Small intestine (tissue), 7 donors: ENCODE measurements around the gene FRY. TPM values are rescaled to one million over a fixed set of nuclear protein-coding genes. Genes with fewer than 3 reads are reported as not detected.
"Not testable (repeated sequence)": the region's sequence is repeated elsewhere in the genome, so short reads cannot be mapped to it uniquely, and the experiment has no call there.

Experiments
- DNase-seq, 2 donors: peaks; one replicate each; pipeline versions ENCODE4 v3.0.0 to v3.0.0-alpha.2; 2013
- FAIRE-seq: peaks from 2 replicates; lab custom pipeline; 2012; peaks lifted over from hg19 to GRCh38; lab: Jason Lieb, UNC
- H3K27ac ChIP-seq, 3 donors: one replicate each; pipeline ENCODE4 v1.5.1; 2013; ENCODE audit warnings: low read length in 2 of 3, mild to moderate bottlenecking in 2 of 3, control low read depth in 1 of 3, inconsistent platforms in 1 of 3, low read depth in 1 of 3, moderate library complexity in 1 of 3
- H3K27me3 ChIP-seq, 3 donors: one replicate each; pipeline ENCODE4 v1.6.1; 2013; ENCODE audit warnings: low read length in 3 of 3, inconsistent platforms in 1 of 3; ENCODE audit not compliant: control insufficient read depth in 3 of 3, insufficient read depth in 3 of 3
- H3K36me3 ChIP-seq, 3 donors: one replicate each; pipeline ENCODE4 v1.6.1; 2013; ENCODE audit warnings: low read length in 3 of 3, inconsistent platforms in 1 of 3, low read depth in 1 of 3, mild to moderate bottlenecking in 1 of 3, moderate library complexity in 1 of 3; ENCODE audit not compliant: control insufficient read depth in 3 of 3, insufficient read depth in 2 of 3
- H3K4me1 ChIP-seq, 3 donors: one replicate each; pipeline ENCODE4 v1.6.1; 2013; ENCODE audit warnings: low read length in 2 of 3, inconsistent platforms in 1 of 3, low read depth in 1 of 3, mild to moderate bottlenecking in 1 of 3, moderate library complexity in 1 of 3; ENCODE audit not compliant: control insufficient read depth in 3 of 3, insufficient read depth in 2 of 3
- H3K4me3 ChIP-seq, 3 donors: one replicate each; pipeline ENCODE4 v1.5.1; 2013; ENCODE audit warnings: low read length in 3 of 3, control low read depth in 1 of 3, inconsistent platforms in 1 of 3, low read depth in 1 of 3, mild to moderate bottlenecking in 1 of 3, moderate library complexity in 1 of 3
- H3K9me3 ChIP-seq, 2 donors: one replicate each; pipeline ENCODE4 v1.6.1; 2013; ENCODE audit warnings: low read depth in 1 of 2, low read length in 1 of 2; ENCODE audit not compliant: control insufficient read depth in 2 of 2, insufficient read depth in 1 of 2
- WGBS, 3 donors: extraction: QIAGEN DNeasy Blood & Tissue Kit; methylation state at CpG; one replicate each; pipeline ENCODE4 v1.1.7; 2013; 5-methylcytosine and 5-hydroxymethylcytosine counted together
- polyA plus RNA-seq, 4 donors: library from polyadenylated mRNA; stranded (reverse) in 3 of 4; unstranded in 1 of 4; fragments of 200-250 nt in 3 of 4; fragments of 120-200 nt in 1 of 4; gene quantifications; one replicate each; pipeline versions ENCODE4 v1.2.1 to v1.2.3, GENCODE V29; 2013
- donor health status: healthy with polysubstance abuse.
- donor health status: control.
- donor health status: control.
- donor health status: Bipolar disorder and iron deficiency.
- donor health status: healthy.

Gene FRY
- polyA plus RNA-seq, 4 donors, result 2.0 to 13.6 (median 3.6) TPM

DNA sequence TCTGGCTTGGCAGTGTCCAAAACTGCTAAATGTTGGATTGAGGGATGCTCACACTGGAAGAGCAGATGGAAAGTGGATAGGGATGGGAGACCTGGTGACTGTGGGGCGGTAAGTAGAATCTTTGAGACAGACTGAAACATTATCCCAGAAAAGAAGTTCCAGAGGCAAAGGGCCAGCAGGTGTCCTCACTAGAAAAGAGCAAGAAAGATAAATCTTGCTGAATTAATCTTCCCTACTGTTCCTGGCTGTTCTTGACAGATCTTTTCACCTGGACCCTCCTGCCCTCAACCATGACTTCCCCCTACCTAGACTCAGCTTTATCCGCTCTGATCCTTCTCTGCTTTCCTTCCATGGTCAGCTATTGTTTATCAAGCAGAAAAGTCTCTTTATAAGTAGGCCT lies 35.0 kb upstream of the FRY start:
- 46 to 92% (median 65%) methylated on average over 2 of the region's 2 CpGs for WGBS, 3 donors
- FAIRE-seq (no peak), DNase-seq (no peak)
- Histone ChIP-seq H3K27ac (no peak overlapping the region), H3K4me1 (peaks cover 0 to 3% (median 0%) of the 10 kb centered on the region in 3 donors), H3K27me3 (no peaks in the 10 kb centered on the region), H3K4me3 (no peak overlapping the region), H3K9me3 (no peaks in the 10 kb centered on the region), H3K36me3 (no peaks in the 10 kb centered on the region)

DNA sequence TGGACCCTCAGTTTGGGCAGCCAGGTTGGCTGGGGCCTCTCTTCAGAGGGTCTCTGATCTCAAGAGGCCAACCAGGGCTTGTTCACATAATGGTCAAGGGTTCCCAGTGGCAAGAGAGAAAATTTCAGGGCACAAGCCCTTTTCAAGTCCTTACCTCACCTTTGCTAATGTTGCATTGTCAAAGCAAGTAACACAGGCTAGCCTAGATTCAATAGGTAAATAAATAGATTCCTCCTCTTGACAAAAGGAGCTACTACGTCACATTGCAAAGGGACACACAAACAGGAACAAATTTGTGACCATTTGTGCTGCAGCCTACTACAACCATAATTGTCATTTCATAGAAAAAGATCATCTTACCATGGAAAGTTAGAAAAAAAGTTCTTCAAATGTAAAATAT lies 33.9 kb upstream of the FRY start:
- 80 to 92% (median 87%) methylated on average over 1 of the region's 1 CpG for WGBS, 3 donors
- Histone ChIP-seq H3K36me3 (no peaks in the 10 kb centered on the region), H3K4me3 (no peak overlapping the region), H3K9me3 (no peaks in the 10 kb centered on the region), H3K27me3 (no peaks in the 10 kb centered on the region), H3K4me1 (peaks cover 0 to 3% (median 0%) of the 10 kb centered on the region in 3 donors), H3K27ac (no peak overlapping the region)
- DNase-seq (no peak), FAIRE-seq (no peak)

DNA sequence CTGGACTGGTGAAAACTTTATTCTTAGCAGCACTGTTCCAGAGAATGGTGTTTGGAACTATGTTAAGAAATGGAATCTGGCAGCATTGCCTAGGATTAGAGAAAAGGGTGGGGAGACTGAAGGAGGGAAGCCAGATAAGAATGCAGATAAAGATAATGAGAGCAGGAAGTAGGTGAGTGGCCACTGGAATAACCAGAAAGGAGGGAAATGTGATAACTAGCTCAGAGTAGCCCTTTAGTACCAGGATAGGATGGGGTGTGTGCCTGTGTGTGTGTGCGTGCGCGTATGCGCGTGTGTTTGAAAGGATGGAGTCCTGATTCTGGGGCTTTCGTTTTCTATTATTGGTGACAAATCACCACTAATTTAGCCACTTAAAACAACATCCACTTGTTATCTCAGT lies 33.4 kb upstream of the FRY start:
- DNase-seq (peak; percentile 19 to 79), FAIRE-seq (no peak)
- H3K27ac ChIP-seq, result no peak overlapping the region
- H3K36me3 ChIP-seq, result no peaks in the 10 kb centered on the region
- H3K4me1 ChIP-seq, result peaks cover 0 to 3% (median 0%) of the 10 kb centered on the region in 3 donors
- 49 to 75% (median 70%) methylated on average over 6 of the region's 6 CpGs for WGBS, 3 donors
- H3K9me3 ChIP-seq, result no peaks in the 10 kb centered on the region
- no peaks in the 10 kb centered on the region for H3K27me3 ChIP-seq
- H3K4me3 ChIP-seq, result no peak overlapping the region

DNA sequence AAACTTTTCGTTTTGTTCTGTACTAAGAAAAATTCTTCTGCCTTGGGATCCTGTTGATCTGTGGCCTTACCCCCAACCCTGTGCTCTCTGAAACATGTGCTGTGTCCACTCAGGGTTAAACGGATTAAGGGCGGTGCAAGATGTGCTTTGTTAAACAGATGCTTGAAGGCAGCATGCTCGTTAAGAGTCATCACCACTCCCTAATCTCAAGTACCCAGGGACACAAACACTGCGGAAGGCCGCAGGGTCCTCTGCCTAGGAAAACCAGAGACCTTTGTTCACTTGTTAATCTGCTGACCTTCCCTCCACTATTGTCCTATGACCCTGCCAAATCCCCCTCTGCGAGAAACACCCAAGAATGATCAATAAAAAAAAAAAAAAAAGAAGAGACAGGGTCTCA lies 30.8 kb upstream of the FRY start:
- H3K27ac ChIP-seq, H3K4me3 ChIP-seq, H3K4me1 ChIP-seq, H3K36me3 ChIP-seq, H3K27me3 ChIP-seq, DNase-seq, FAIRE-seq, H3K9me3 ChIP-seq: not testable (repeated sequence)
- WGBS, 3 donors, result 61 to 86% (median 75%) methylated on average over 1 to 4 of the region's 7 CpGs

DNA sequence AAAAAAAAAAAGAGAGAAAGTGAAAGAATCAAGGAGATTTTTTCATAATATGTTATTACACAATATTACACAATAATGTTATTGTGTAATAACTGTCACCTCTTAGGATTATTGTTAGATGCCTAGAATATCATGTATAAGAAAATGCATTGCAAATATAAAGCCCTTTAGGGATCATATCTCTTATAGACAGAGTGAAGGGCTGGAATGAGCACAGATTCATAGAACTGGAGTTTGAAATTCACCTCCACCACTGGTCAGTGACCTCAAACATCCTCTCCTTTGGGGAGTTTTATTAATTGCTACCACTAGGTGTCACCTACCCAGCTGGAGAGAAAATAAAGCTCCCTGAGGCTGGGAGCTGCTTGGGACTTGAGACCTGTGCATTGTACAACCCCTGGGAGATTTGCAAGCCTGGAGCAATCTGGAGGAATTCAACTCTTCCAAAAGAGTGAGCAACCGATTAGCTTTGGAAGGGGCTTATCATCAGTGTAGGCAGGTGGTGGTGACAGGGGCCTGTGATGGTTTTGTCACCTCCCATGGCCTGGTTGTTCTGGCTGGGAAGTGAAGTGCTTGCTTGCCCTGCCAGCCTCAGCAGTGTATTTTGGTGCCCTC lies 30.3 kb upstream of the FRY start:
- Histone ChIP-seq H3K4me1 (peaks cover 0 to 3% (median 0%) of the 10 kb centered on the region in 3 donors), H3K36me3 (no peaks in the 10 kb centered on the region), H3K9me3 (no peaks in the 10 kb centered on the region), H3K27ac (no peak overlapping the region), H3K27me3 (no peaks in the 10 kb centered on the region), H3K4me3 (no peak overlapping the region)
- peak; percentile 63 to 68 for DNase-seq
- WGBS, 3 donors, result 53 to 83% (median 65%) methylated on average over 1 of the region's 1 CpG
- no peak for FAIRE-seq

DNA sequence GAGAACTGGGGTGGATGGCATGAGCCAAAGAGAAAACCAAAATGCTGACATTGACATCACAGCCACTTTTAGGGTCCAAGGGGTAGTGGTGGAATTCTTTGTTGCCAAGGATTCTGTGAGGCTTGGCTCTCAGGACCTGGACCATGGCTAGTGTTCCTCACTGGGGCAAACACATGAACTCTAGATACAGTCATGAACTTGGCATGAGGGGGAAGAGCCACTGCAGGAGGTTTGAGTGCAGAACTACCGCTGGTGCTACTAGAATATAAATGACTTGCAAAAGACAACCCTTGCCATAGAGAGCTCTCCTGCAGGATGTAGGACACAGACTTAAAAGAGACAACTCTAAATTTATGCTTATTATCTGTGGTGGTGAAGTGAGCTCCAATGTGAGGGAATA lies 29.8 kb upstream of the FRY start:
- H3K27me3 ChIP-seq, result no peaks in the 10 kb centered on the region
- H3K9me3 ChIP-seq, result no peaks in the 10 kb centered on the region
- FAIRE-seq (no peak), DNase-seq (no peak)
- H3K4me1 ChIP-seq, result peaks cover 0 to 3% (median 0%) of the 10 kb centered on the region in 3 donors
- WGBS, 3 donors, result 88 to 100% (median 94%) methylated on average over 1 of the region's 1 CpG
- no peaks in the 10 kb centered on the region for H3K36me3 ChIP-seq
- H3K4me3 ChIP-seq, result no peak overlapping the region
- H3K27ac ChIP-seq, result no peak overlapping the region

DNA sequence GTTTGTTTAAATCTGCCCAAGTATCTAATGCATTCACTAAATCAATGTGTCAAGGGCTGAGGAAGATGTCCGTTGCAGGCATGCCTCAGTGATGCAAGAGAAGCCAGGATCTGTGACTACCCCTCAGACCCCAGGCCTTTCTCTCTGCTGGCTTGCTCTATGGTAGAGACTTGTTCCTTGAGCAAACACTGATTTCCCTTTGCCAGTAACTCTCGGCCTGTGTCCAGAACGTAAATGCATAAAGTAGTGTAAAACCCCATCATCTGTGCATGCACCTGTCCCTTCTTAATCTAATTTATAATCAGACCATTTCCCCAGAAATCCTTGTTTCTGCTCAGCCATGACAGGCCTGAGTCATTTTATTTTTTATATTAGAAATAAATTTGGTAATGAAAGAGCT lies 28.7 kb upstream of the FRY start:
- Histone ChIP-seq H3K36me3 (no peaks in the 10 kb centered on the region), H3K9me3 (no peaks in the 10 kb centered on the region), H3K4me3 (no peak overlapping the region), H3K4me1 (peaks cover 0 to 3% (median 0%) of the 10 kb centered on the region in 3 donors), H3K27me3 (no peaks in the 10 kb centered on the region), H3K27ac (no peak overlapping the region)
- DNase-seq (no peak), FAIRE-seq (no peak)
- WGBS, 3 donors, result 85 to 90% (median 85%) methylated on average over 3 of the region's 3 CpGs

DNA sequence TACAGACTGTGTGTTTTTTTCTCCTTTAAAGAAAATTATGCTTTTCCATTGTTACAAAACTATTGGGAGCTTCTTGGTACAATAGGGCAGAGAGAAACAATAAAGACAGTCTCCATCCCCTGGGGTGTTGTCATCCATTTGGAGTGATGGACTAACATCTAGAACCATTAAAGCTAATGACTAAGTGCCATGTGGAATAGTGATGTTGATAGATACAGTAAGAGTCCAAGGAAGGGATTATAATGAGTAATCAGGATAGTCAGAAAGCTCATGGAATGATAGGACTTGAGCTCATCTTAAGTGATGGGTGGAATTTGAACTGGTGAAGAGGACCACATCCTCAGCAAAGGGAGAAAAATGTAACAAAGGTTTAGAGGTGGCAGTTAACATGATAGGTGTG lies 24.1 kb upstream of the FRY start:
- DNase-seq (no peak), FAIRE-seq (no peak)
- H3K27me3 ChIP-seq, result no peaks in the 10 kb centered on the region
- H3K27ac ChIP-seq, result no peak overlapping the region
- H3K36me3 ChIP-seq, result no peaks in the 10 kb centered on the region
- H3K9me3 ChIP-seq, result no peaks in the 10 kb centered on the region
- no peak overlapping the region for H3K4me3 ChIP-seq
- no peaks in the 10 kb centered on the region for H3K4me1 ChIP-seq
